Loucy (cell line): ENCODE results near the gene MUS81.
"Not testable (repeated sequence)": the region's sequence is repeated elsewhere in the genome, so short reads cannot be mapped to it uniquely, and the experiment has no call there.

Experiments used
- H2AFZ ChIP-seq: fragments of 200-600 bp; sonication (generic); 2 replicates; pipeline ENCODE4 v1.6.0; 2016; ENCODE audit warnings: antibody characterized with exemption, mild to moderate bottlenecking, low read length, moderate library complexity
- H3F3A ChIP-seq: fragments of 200-600 bp; 2 replicates; pipeline ENCODE4 v1.6.0; 2016; ENCODE audit warnings: antibody characterized with exemption, low read depth, mild to moderate bottlenecking
- H3K27me3 ChIP-seq: fragments of 200-600 bp; sonication (generic); 2 replicates; pipeline ENCODE4 v1.6.1; 2014; ENCODE audit warnings: low read length, mild to moderate bottlenecking; ENCODE audit not compliant: insufficient read depth, poor library complexity, severe bottlenecking
- H3K36me3 ChIP-seq: fragments of 200-600 bp; sonication (generic); 2 replicates; pipeline ENCODE4 v1.6.1; 2016; ENCODE audit warnings: low read length; ENCODE audit not compliant: insufficient read depth
- H3K4me1 ChIP-seq: fragments of 200-600 bp; sonication (generic); 2 replicates; pipeline ENCODE4 v1.5.1; 2014; ENCODE audit warnings: low read length, mild to moderate bottlenecking; ENCODE audit not compliant: insufficient read depth, poor library complexity, severe bottlenecking
- H3K4me2 ChIP-seq: fragments of 200-600 bp; sonication (generic); 2 replicates; pipeline ENCODE4 v1.6.0; 2014; ENCODE audit warnings: antibody characterized with exemption, low read length, low read depth, mild to moderate bottlenecking; ENCODE audit not compliant: poor library complexity, severe bottlenecking
- H3K4me3 ChIP-seq: fragments of 200-600 bp; sonication (generic); 2 replicates; pipeline ENCODE4 v1.5.1; 2014; ENCODE audit warnings: low read length, mild to moderate bottlenecking, mixed read lengths; ENCODE audit not compliant: poor library complexity, severe bottlenecking
- H3K79me2 ChIP-seq: fragments of 200-600 bp; sonication (generic); 2 replicates; pipeline ENCODE4 v1.6.1; 2014; ENCODE audit warnings: low read length; ENCODE audit not compliant: insufficient read depth
- H3K9ac ChIP-seq: fragments of 200-600 bp; sonication (generic); 2 replicates; pipeline ENCODE4 v1.6.0; 2014; ENCODE audit warnings: mild to moderate bottlenecking, low read depth, low read length, moderate library complexity; ENCODE audit not compliant: poor library complexity, severe bottlenecking
- H3K9me2 ChIP-seq: fragments of 200-600 bp; sonication (generic); replicated peaks from 2 replicates; pipeline ENCODE4 v1.6.1; 2016; ENCODE audit warnings: low read depth, low read length, mixed read lengths
- H3K9me3 ChIP-seq: fragments of 200-600 bp; sonication (generic); 2 replicates; pipeline ENCODE4 v1.6.1; 2014; ENCODE audit warnings: mild to moderate bottlenecking, antibody characterized with exemption, low read length, low read depth; ENCODE audit not compliant: insufficient read depth
- H4K20me1 ChIP-seq: fragments of 200-600 bp; sonication (generic); 2 replicates; pipeline ENCODE4 v1.6.0; 2014; ENCODE audit warnings: antibody characterized with exemption, low read length, mild to moderate bottlenecking; ENCODE audit not compliant: insufficient read depth, poor library complexity, severe bottlenecking
- CTCF ChIP-seq: fragments of 200-600 bp; sonication (generic); conservative IDR thresholded peaks from 2 replicates; pipeline ENCODE4 v1.5.1; 2014; ENCODE audit warnings: mild to moderate bottlenecking, antibody characterized with exemption, low read length
- EZH2phosphoT487 ChIP-seq: fragments of 200-600 bp; IDR thresholded peaks from 2 replicates; pipeline ENCODE4 v1.6.1; 2018; ENCODE audit warnings: antibody characterized with exemption, mild to moderate bottlenecking, moderate library complexity, borderline replicate concordance

The MUS81 gene

GRCh38 chr11:65843811-65844210 is 16.4 kb upstream of the MUS81 start:
- no peak for TF ChIP-seq CTCF
- TF ChIP-seq EZH2phosphoT487, result no peak
- no peaks in the 10 kb centered on the region for H3K9me2 ChIP-seq
- no peaks in the 10 kb centered on the region for H4K20me1 ChIP-seq
- H2AFZ ChIP-seq, result no peak overlapping the region
- no peaks in the 10 kb centered on the region for H3K79me2 ChIP-seq
- H3K36me3 ChIP-seq, result no peaks in the 10 kb centered on the region
- no peak overlapping the region for H3K9ac ChIP-seq
- no peaks in the 10 kb centered on the region for H3K4me1 ChIP-seq
- H3K4me2 ChIP-seq, result no peak overlapping the region
- no peaks in the 10 kb centered on the region for H3F3A ChIP-seq
- H3K4me3 ChIP-seq, result no peak overlapping the region
- H3K27me3 ChIP-seq, result no peaks in the 10 kb centered on the region
- no peaks in the 10 kb centered on the region for H3K9me3 ChIP-seq

GRCh38 chr11:65844231-65844872 is 15.9 kb upstream of the MUS81 start:
- Histone ChIP-seq H3K27me3 (no peaks in the 10 kb centered on the region), H3F3A (no peaks in the 10 kb centered on the region), H3K9ac (no peak overlapping the region), H3K36me3 (no peaks in the 10 kb centered on the region), H3K9me2 (no peaks in the 10 kb centered on the region), H3K9me3 (no peaks in the 10 kb centered on the region), H4K20me1 (no peaks in the 10 kb centered on the region), H2AFZ (no peak overlapping the region), H3K4me1 (no peaks in the 10 kb centered on the region), H3K4me2 (no peak overlapping the region), H3K4me3 (no peak overlapping the region), H3K79me2 (no peaks in the 10 kb centered on the region)
- TF ChIP-seq CTCF (no peak), EZH2phosphoT487 (no peak)

- TF ChIP-seq EZH2phosphoT487, result no peak
- TF ChIP-seq CTCF, result no peak
- H3F3A ChIP-seq, result no peaks in the 10 kb centered on the region
- no peaks in the 10 kb centered on the region for H3K27me3 ChIP-seq
- H3K4me1 ChIP-seq, result no peaks in the 10 kb centered on the region
- H3K9me3 ChIP-seq, result peaks cover 5% of the 10 kb centered on the region; the same call in 1 of the 2 replicates
- H3K79me2 ChIP-seq, result peaks cover 14% of the 10 kb centered on the region; the same call in 1 of the 2 replicates
- no peak overlapping the region for H2AFZ ChIP-seq
- no peak overlapping the region for H3K9ac ChIP-seq
- H3K4me2 ChIP-seq, result no peak overlapping the region
- peaks cover 18% of the 10 kb centered on the region for H4K20me1 ChIP-seq
- H3K9me2 ChIP-seq, result no peaks in the 10 kb centered on the region
- no peak overlapping the region for H3K4me3 ChIP-seq
- peaks cover 22% of the 10 kb centered on the region; the same call in 1 of the 2 replicates for H3K36me3 ChIP-seq
Observed at GRCh38 chr11:65847746-65848145, 12.5 kb upstream of the MUS81 start.

GRCh38 chr11:65848693-65849092 is 11.5 kb upstream of the MUS81 start:
- not testable (repeated sequence) for H2AFZ ChIP-seq, H3F3A ChIP-seq, H3K4me3 ChIP-seq, H3K4me2 ChIP-seq, H3K9ac ChIP-seq, H3K9me3 ChIP-seq, H3K27me3 ChIP-seq, H3K4me1 ChIP-seq, H3K9me2 ChIP-seq
- peaks cover 24% of the 10 kb centered on the region for H3K79me2 ChIP-seq
- peaks cover 27% of the 10 kb centered on the region for H4K20me1 ChIP-seq
- peaks cover 31% of the 10 kb centered on the region; the same call in 1 of the 2 replicates for H3K36me3 ChIP-seq
